DMS53 treated with DMSO at 0.1 percent for 48 hours (cell line): ENCODE measurements around the gene MROH2A.
"Not testable (repeated sequence)": the region's sequence is repeated elsewhere in the genome, so short reads cannot be mapped to it uniquely, and the experiment has no call there.

Experiments
- DNase-seq: peaks from one replicate; lab custom pipeline; 2025; ENCODE audit not compliant: unreplicated experiment; lab: John Stamatoyannopoulos, UW

MROH2A gene

GRCh38 chr2:233778030-233778429 is at the start of gene MROH2A:
Gene MROH2A, plus strand, starts transcription at chr2:233778330. Its CDS starts 1,029 bp downstream, at chr2:233779359.
- DNase-seq = no peak

GRCh38 chr2:233728723-233729301 is 49.3 kb upstream of the MROH2A start, which contains the start of gene UGT1A3:
Gene UGT1A3, plus strand, starts transcription at chr2:233729042. Its CDS starts 85 bp downstream, at chr2:233729127.
- no peak for DNase-seq

GRCh38 chr2:233736868-233737653 is 41.1 kb upstream of the MROH2A start:
- DNase-seq = not testable (repeated sequence)

- no peak for DNase-seq
Measured at GRCh38 chr2:233740870-233741269, 37.3 kb upstream of the MROH2A start.

- no peak for DNase-seq
Measured at GRCh38 chr2:233743464-233744259, 34.5 kb upstream of the MROH2A start.

GRCh38 chr2:233745073-233745755 is 32.9 kb upstream of the MROH2A start:
- DNase-seq = no peak

GRCh38 chr2:233745838-233746237 is 32.3 kb upstream of the MROH2A start:
- DNase-seq = not testable (repeated sequence)

GRCh38 chr2:233746475-233747282 is 31.5 kb upstream of the MROH2A start:
- DNase-seq = no peak

- DNase-seq = no peak
Measured at GRCh38 chr2:233747283-233747544, 30.9 kb upstream of the MROH2A start.

- DNase-seq = not testable (repeated sequence)
Measured at GRCh38 chr2:233750689-233751088, 27.4 kb upstream of the MROH2A start.

GRCh38 chr2:233751212-233752009 is 26.7 kb upstream of the MROH2A start:
- not testable (repeated sequence) for DNase-seq

GRCh38 chr2:233754872-233755611 is 23.1 kb upstream of the MROH2A start:
- no peak for DNase-seq

GRCh38 chr2:233756429-233757081 is 21.6 kb upstream of the MROH2A start:
- no peak for DNase-seq

- DNase-seq = no peak
Measured at GRCh38 chr2:233758141-233758540, 20.0 kb upstream of the MROH2A start.

- DNase-seq = no peak
Measured at GRCh38 chr2:233758849-233759248, 19.3 kb upstream of the MROH2A start.

- DNase-seq = no peak
Measured at GRCh38 chr2:233760043-233760442, 18.1 kb upstream of the MROH2A start, which contains the start of gene UGT1A1. Gene UGT1A1, plus strand, starts transcription at chr2:233760270. Its CDS starts 18 bp downstream, at chr2:233760288.

- DNase-seq = no peak
Measured at GRCh38 chr2:233761040-233761769, 16.9 kb upstream of the MROH2A start.

- DNase-seq = no peak
Measured at GRCh38 chr2:233764264-233764663, 13.9 kb upstream of the MROH2A start.
